Small intestine (tissue), 7 donors: ENCODE data around the gene THSD1. TPM values are rescaled to one million over a fixed set of nuclear protein-coding genes. Genes with fewer than 3 reads are reported as not detected.
"Not testable (repeated sequence)": the region's sequence is repeated elsewhere in the genome, so short reads cannot be mapped to it uniquely, and the experiment has no call there.

Source experiments
- DNase-seq, 2 donors: peaks; one replicate each; pipeline versions ENCODE4 v3.0.0 to v3.0.0-alpha.2; 2013
- FAIRE-seq: peaks from 2 replicates; lab custom pipeline; 2012; peaks lifted over from hg19 to GRCh38; lab: Jason Lieb, UNC
- H3K27ac ChIP-seq, 3 donors: one replicate each; pipeline ENCODE4 v1.5.1; 2013; ENCODE audit warnings: low read length in 2 of 3, mild to moderate bottlenecking in 2 of 3, control low read depth in 1 of 3, inconsistent platforms in 1 of 3, low read depth in 1 of 3, moderate library complexity in 1 of 3
- H3K27me3 ChIP-seq, 3 donors: one replicate each; pipeline ENCODE4 v1.6.1; 2013; ENCODE audit warnings: low read length in 3 of 3, inconsistent platforms in 1 of 3; ENCODE audit not compliant: control insufficient read depth in 3 of 3, insufficient read depth in 3 of 3
- H3K36me3 ChIP-seq, 3 donors: one replicate each; pipeline ENCODE4 v1.6.1; 2013; ENCODE audit warnings: low read length in 3 of 3, inconsistent platforms in 1 of 3, low read depth in 1 of 3, mild to moderate bottlenecking in 1 of 3, moderate library complexity in 1 of 3; ENCODE audit not compliant: control insufficient read depth in 3 of 3, insufficient read depth in 2 of 3
- H3K4me1 ChIP-seq, 3 donors: one replicate each; pipeline ENCODE4 v1.6.1; 2013; ENCODE audit warnings: low read length in 2 of 3, inconsistent platforms in 1 of 3, low read depth in 1 of 3, mild to moderate bottlenecking in 1 of 3, moderate library complexity in 1 of 3; ENCODE audit not compliant: control insufficient read depth in 3 of 3, insufficient read depth in 2 of 3
- H3K4me3 ChIP-seq, 3 donors: one replicate each; pipeline ENCODE4 v1.5.1; 2013; ENCODE audit warnings: low read length in 3 of 3, control low read depth in 1 of 3, inconsistent platforms in 1 of 3, low read depth in 1 of 3, mild to moderate bottlenecking in 1 of 3, moderate library complexity in 1 of 3
- H3K9me3 ChIP-seq, 2 donors: one replicate each; pipeline ENCODE4 v1.6.1; 2013; ENCODE audit warnings: low read depth in 1 of 2, low read length in 1 of 2; ENCODE audit not compliant: control insufficient read depth in 2 of 2, insufficient read depth in 1 of 2
- WGBS, 3 donors: extraction: QIAGEN DNeasy Blood & Tissue Kit; methylation state at CpG; one replicate each; pipeline ENCODE4 v1.1.7; 2013; 5-methylcytosine and 5-hydroxymethylcytosine counted together
- polyA plus RNA-seq, 4 donors: library from polyadenylated mRNA; stranded (reverse) in 3 of 4; unstranded in 1 of 4; fragments of 200-250 nt in 3 of 4; fragments of 120-200 nt in 1 of 4; gene quantifications; one replicate each; pipeline versions ENCODE4 v1.2.1 to v1.2.3, GENCODE V29; 2013
- donor health status: healthy with polysubstance abuse.
- donor health status: control.
- donor health status: control.
- donor health status: Bipolar disorder and iron deficiency.
- donor health status: healthy.

The THSD1 gene
- polyA plus RNA-seq, 4 donors: 0.22 to 4.3 (median 1.8) TPM

GRCh38 chr13:52383366-52383765, 22.6 kb downstream of the THSD1 start:
- WGBS, 3 donors: 59 to 76% (median 66%) methylated on average over 1 of the region's 1 CpG
- H3K4me1 ChIP-seq: no peaks in the 10 kb centered on the region
- H3K27me3 ChIP-seq: no peaks in the 10 kb centered on the region
- no peak overlapping the region for H3K4me3 ChIP-seq
- peaks cover 0 to 2% (median 0%) of the 10 kb centered on the region in 3 donors for H3K36me3 ChIP-seq
- no peaks in the 10 kb centered on the region for H3K9me3 ChIP-seq
- no peak for FAIRE-seq
- DNase-seq: no peak
- H3K27ac ChIP-seq: no peak overlapping the region

GRCh38 chr13:52378312-52378711, 27.7 kb downstream of the THSD1 start:
- Histone ChIP-seq H3K36me3 (peaks cover 0 to 11% (median 0%) of the 10 kb centered on the region in 3 donors), H3K27me3 (no peaks in the 10 kb centered on the region), H3K9me3 (no peaks in the 10 kb centered on the region), H3K4me3 (no peak overlapping the region), H3K27ac (no peak overlapping the region), H3K4me1 (no peaks in the 10 kb centered on the region)
- no peak for DNase-seq
- no peak for FAIRE-seq
- 95 to 97% (median 96%) methylated on average over 22 of the region's 22 CpGs for WGBS, 3 donors

GRCh38 chr13:52377898-52378297, 28.1 kb downstream of the THSD1 start:
- FAIRE-seq: no peak
- no peak overlapping the region for H3K4me3 ChIP-seq
- H3K9me3 ChIP-seq: no peaks in the 10 kb centered on the region
- H3K27ac ChIP-seq: no peak overlapping the region
- no peak for DNase-seq
- WGBS, 3 donors: 95 to 98% (median 95%) methylated on average over 21 of the region's 21 CpGs
- peaks cover 0 to 11% (median 0%) of the 10 kb centered on the region in 3 donors for H3K36me3 ChIP-seq
- H3K4me1 ChIP-seq: no peaks in the 10 kb centered on the region
- H3K27me3 ChIP-seq: no peaks in the 10 kb centered on the region

GRCh38 chr13:52374873-52375411, 31.0 kb downstream of the THSD1 start:
- Histone ChIP-seq H3K4me1 (no peaks in the 10 kb centered on the region), H3K4me3 (no peak overlapping the region), H3K36me3 (peaks cover 0 to 11% (median 0%) of the 10 kb centered on the region in 3 donors), H3K9me3 (no peaks in the 10 kb centered on the region), H3K27me3 (no peaks in the 10 kb centered on the region), H3K27ac (no peak overlapping the region)
- DNase-seq (no peak), FAIRE-seq (no peak)
- 14 to 35% (median 16%) methylated on average over 1 of the region's 1 CpG for WGBS, 3 donors

GRCh38 chr13:52374389-52374788, 31.6 kb downstream of the THSD1 start:
- DNase-seq (no peak), FAIRE-seq (no peak)
- WGBS, 3 donors: 65 to 84% (median 75%) methylated on average over 4 of the region's 4 CpGs
- Histone ChIP-seq H3K4me3 (no peak overlapping the region), H3K27me3 (no peaks in the 10 kb centered on the region), H3K9me3 (no peaks in the 10 kb centered on the region), H3K36me3 (peaks cover 0 to 11% (median 0%) of the 10 kb centered on the region in 3 donors), H3K27ac (no peak overlapping the region), H3K4me1 (no peaks in the 10 kb centered on the region)

- not testable (repeated sequence) for FAIRE-seq
- WGBS, 3 donors: 88 to 100% (median 93%) methylated on average over 1 of the region's 1 CpG
Observed at GRCh38 chr13:52373277-52373676, 32.7 kb downstream of the THSD1 start.

GRCh38 chr13:52371736-52372247, 34.2 kb downstream of the THSD1 start:
- Histone ChIP-seq H3K4me3 (no peak overlapping the region), H3K36me3 (no peaks in the 10 kb centered on the region), H3K27ac (no peak overlapping the region), H3K27me3 (no peaks in the 10 kb centered on the region), H3K9me3 (no peaks in the 10 kb centered on the region), H3K4me1 (no peaks in the 10 kb centered on the region)
- DNase-seq (no peak), FAIRE-seq (no peak)
- 6 to 47% (median 26%) methylated on average over 3 of the region's 3 CpGs for WGBS, 3 donors

More at GRCh38 chr13:52373277-52373676, 32.7 kb downstream of the THSD1 start:
- H3K4me3 ChIP-seq, H3K4me1 ChIP-seq, DNase-seq, H3K36me3 ChIP-seq, H3K9me3 ChIP-seq, H3K27ac ChIP-seq, H3K27me3 ChIP-seq: not testable (repeated sequence)

- no peak overlapping the region for H3K27ac ChIP-seq
- 69 to 79% (median 76%) methylated on average over 4 of the region's 4 CpGs for WGBS, 3 donors
- no peaks in the 10 kb centered on the region for H3K27me3 ChIP-seq
- H3K36me3 ChIP-seq: no peaks in the 10 kb centered on the region
- H3K4me3 ChIP-seq: no peak overlapping the region
- no peaks in the 10 kb centered on the region for H3K9me3 ChIP-seq
- DNase-seq: no peak
- no peak for FAIRE-seq
- H3K4me1 ChIP-seq: no peaks in the 10 kb centered on the region
Observed at GRCh38 chr13:52366291-52366690, 39.7 kb downstream of the THSD1 start.
